GM20000 (cell line): ENCODE results near the gene PKN1.
"Not testable (repeated sequence)": the region's sequence is repeated elsewhere in the genome, so short reads cannot be mapped to it uniquely, and the experiment has no call there.

Source experiments
- DNase-seq: peaks from one replicate; pipeline ENCODE4 v3.0.0; 2012; ENCODE audit warnings: low spot score
- TF ChIP-seq, protein P1 (sequence below): IDR thresholded peaks from 2 replicates; pipeline ENCODE4 v1.5.1; 2012; ENCODE audit warnings: mild to moderate bottlenecking, control low read depth; ENCODE audit errors: extremely low read depth, missing control alignments

PKN1 gene

DNA sequence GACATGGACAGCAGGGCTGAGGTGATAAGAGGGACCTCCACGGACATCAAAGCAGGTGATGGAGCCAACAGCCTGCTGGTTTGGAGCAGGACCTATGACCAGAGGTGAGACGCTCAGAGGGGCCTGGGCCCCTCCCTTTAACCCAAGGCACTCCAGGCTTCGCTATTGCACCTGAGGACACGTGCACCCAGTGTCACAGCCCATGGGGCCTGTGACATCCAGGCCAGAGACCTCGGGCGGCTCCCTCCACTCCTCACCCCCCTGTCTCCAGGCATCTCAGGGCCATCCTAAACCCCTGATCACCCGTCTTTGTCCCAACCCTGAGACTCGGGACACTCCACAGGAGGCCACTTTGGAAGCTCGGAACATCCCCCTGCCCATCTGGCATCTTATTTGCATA is 38.9 kb upstream of the PKN1 start:
- TF ChIP-seq, protein P1, sequence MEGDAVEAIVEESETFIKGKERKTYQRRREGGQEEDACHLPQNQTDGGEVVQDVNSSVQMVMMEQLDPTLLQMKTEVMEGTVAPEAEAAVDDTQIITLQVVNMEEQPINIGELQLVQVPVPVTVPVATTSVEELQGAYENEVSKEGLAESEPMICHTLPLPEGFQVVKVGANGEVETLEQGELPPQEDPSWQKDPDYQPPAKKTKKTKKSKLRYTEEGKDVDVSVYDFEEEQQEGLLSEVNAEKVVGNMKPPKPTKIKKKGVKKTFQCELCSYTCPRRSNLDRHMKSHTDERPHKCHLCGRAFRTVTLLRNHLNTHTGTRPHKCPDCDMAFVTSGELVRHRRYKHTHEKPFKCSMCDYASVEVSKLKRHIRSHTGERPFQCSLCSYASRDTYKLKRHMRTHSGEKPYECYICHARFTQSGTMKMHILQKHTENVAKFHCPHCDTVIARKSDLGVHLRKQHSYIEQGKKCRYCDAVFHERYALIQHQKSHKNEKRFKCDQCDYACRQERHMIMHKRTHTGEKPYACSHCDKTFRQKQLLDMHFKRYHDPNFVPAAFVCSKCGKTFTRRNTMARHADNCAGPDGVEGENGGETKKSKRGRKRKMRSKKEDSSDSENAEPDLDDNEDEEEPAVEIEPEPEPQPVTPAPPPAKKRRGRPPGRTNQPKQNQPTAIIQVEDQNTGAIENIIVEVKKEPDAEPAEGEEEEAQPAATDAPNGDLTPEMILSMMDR = no peak
- DNase-seq = no peak

DNA sequence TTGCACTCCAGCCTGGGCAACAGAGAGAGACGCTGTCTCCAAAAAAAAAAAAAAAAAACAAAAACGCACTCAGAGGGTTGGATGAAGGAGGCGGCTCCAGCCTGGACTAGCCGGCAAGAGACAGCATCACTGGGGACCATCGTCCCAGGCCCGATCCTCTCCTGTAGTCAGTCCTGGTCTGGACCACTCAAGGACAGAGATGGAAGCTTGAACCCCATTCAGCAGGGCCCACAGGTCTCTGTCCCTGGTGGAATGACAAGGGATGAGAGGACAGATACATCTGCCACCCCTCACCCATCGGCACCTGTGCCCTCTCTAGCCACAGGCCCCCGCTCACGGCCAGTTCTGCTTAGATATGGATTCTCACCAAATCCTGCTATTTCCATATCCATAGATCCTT is 37.8 kb upstream of the PKN1 start:
- TF ChIP-seq, protein P1 = no peak
- DNase-seq = no peak

DNA sequence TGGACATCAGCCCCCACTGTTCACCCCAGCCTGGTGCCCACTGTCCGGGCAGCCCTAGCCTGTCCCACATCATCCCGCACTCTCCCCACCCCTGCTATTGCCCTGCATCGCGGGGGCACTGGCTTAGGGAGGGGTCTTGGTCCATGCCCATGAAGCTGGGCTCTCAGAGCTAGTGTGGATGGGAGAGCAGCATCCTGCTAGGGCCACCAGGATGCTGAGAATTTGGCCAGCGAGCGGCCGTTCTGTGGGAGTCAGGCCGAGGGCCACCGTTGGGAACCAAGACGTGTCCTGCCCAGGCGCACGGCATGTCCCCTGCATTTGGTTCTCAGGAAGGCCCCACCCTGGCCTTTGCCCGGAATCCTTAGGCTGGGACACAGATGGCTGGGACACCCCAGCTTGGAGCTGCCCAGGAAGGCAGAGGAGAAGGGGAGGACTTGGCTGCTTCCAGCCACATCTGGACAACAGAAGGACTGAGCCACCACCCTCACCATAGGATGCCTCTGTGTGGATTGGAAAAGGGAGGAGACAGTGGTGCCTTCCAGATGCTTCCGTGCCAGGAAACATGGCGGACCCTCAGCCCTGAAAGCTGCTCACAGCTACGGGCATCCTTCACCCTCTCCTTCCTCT is 37.3 kb upstream of the PKN1 start:
- DNase-seq = no peak
- TF ChIP-seq, protein P1 = no peak

DNA sequence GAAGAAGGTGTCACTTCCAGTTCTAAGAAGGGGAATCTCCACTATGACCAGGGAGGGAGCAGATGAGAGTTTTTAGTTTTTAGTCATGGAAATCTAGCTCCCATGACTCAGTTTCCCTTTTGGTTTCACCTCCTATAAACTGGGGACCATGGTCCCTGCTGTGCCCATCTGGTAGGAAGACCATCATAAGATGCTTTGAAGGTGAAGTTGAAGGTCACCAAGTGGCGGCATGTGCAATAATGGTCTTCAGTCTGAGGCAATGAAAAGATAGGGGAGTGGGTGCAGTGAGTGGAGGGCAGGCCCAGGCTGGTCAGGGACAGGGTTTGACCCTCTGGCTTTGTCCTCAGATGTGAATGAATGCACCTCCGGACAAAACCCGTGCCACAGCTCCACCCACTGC is 36.4 kb upstream of the PKN1 start:
- not testable (repeated sequence) for DNase-seq

DNA sequence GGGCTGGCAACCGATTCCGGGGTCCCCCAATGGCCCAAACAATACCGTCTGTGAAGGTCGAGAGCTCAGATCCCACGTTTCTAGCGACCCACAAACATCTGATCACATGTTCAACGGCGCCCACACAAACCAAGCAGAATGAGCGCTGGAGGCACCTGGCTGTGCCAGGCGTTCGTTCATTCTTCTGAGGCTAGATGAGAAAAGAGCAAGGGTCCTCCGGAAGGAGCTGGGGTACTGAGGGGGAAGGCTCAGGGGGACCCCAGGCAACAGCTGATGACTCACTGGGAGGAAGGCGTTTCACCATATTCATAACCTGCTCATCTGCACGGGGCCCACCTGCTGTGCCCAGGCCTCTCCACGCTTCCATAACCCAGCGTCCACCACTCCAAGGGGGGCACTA is 35.9 kb upstream of the PKN1 start:
- not testable (repeated sequence) for DNase-seq

DNA sequence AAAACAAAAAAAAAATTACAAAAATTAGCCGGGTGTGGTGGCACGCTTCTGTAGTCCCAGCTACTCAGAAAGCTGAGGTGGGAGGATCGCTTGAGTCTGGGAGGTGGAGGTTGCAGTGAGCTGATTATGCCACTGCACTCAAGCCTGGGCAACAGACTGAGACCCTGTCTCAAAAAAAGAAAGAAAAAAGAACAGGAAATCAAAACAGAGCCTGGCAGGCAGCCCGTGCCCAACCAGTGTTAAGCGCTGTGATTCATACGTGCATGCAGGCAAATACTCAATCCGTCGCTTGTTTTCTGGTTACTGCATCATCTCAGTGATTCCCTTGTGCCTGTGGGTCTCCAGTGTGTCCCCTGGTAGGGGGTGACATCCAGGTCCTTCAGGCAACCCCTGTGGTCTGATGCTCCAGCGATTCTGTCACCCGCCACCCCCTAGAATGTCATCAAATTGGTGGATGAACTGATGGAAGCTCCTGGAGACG is 32.1 kb upstream of the PKN1 start:
- TF ChIP-seq, protein P1 = no peak
- peak; percentile 8 for DNase-seq

DNA sequence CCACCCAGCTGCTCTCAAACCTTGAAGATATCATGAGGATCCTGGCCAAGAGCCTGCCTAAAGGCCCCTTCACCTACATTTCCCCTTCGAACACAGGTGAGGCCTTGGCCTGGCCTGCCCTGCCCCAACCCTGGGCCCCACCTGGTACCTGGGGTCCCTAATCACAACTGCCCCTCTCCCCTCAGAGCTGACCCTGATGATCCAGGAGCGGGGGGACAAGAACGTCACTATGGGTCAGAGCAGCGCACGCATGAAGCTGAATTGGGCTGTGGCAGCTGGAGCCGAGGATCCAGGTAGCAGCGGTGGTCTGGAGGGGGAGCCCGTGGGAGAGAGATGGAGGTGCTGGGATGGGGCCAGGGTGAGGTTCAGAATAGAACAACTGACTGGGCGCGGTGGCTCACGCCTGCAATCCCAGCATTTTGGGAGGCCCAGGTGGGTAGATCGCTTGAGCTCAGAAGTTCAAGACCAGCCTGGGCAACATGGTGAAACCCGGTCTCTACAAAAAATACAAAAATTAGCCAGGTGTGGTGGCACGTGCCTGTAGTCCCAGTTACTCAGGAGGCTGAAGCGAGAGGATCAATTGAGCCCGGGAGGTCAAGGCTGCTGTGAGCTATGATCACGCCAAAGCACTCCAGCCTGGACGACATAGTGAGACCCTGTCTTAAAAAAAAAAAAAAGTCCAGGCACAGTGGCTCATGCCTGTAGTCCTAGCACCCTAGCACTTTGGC is 31.5 kb upstream of the PKN1 start:
- no peak for DNase-seq
- TF ChIP-seq, protein P1 = no peak

DNA sequence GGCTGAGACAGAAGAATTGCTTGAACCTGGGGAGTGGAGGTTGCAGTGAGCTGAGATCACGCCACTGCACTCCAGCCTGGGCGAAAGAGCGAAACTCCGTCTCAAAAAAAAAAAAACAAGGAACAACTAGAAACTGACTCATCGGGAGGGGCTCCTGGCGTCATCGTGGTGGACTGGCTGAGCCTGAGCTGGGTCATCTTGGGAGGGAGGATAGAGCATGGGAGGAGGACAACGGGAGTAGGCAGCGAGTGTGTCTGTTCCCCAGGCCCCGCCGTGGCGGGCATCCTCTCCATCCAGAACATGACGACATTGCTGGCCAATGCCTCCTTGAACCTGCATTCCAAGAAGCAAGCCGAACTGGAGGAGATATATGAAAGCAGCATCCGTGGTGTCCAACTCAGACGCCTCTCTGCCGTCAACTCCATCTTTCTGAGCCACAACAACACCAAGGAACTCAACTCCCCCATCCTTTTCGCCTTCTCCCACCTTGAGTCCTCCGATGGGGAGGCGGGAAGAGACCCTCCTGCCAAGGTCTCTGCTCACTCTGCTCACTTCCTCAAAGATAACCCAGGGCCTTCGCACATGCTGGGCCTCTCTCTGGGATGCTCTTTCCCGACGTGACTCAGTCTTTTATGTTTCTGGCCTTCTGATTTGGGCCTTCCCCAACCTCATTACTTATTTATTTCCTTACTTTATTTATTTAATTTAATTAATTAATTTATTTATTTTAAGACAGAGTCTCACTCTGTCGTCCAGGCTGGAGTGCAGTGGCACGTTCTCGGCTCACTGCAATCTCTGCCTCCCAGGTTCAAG is 30.6 kb upstream of the PKN1 start:
- DNase-seq = no peak
- TF ChIP-seq, protein P1 = no peak

DNA sequence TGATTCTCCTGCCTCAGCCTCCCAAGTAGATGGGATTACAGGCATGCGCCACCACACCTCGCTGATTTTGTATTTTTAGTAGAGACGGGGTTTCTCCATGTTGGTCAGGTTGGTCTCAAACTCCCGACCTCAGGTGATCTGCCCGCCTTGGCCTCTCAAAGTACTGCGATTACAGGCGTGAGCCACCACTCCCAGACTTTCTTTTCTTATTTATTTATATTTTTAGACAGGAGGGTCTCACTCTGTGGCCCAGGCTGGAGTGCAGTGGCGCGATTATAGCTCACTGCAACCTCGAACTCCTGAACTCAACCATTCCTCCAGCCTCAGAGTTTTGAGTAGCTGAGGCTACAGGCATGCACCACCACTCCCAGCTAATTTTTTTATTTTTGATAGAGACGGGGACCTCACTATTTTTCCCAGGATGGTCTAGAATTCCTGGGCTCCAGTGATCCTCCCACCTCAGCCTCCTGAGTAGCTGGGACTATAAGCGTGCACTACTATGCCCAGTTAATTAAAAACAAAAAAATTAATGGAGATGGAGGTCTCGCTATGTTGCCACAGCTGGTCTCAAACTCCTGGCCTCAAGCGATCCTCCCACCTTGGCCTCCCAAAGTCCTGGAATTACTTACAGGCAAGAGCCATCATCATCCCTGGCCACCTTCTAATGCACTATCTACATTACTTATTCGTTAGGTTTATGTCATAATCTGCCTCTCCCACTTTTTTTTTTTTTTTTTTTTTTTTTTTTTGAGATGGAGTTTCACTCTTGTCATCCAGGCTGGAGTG is 29.8 kb upstream of the PKN1 start:
- DNase-seq = not testable (repeated sequence)
